Large intestine (tissue), 12 donors: ENCODE results near the gene FHDC1. TPM values are rescaled to one million over a fixed set of nuclear protein-coding genes. Genes with fewer than 3 reads are reported as not detected.
"Not testable (repeated sequence)": the region's sequence is repeated elsewhere in the genome, so short reads cannot be mapped to it uniquely, and the experiment has no call there.

Experiments used
- DNase-seq, 2 donors: peaks; one replicate each; pipeline versions ENCODE4 v3.0.0 to v3.0.0-alpha.2; 2013
- H3K27ac ChIP-seq: one replicate; pipeline ENCODE4 v1.5.1; 2013; ENCODE audit warnings: low read length
- H3K27me3 ChIP-seq: 2 replicates; pipeline ENCODE4 v1.6.1; 2013; ENCODE audit warnings: low read length; ENCODE audit not compliant: control insufficient read depth, insufficient read depth
- H3K36me3 ChIP-seq: 2 replicates; pipeline ENCODE4 v1.6.1; 2013; ENCODE audit warnings: low read length; ENCODE audit not compliant: control insufficient read depth, insufficient read depth
- H3K4me1 ChIP-seq: one replicate; pipeline ENCODE4 v1.6.1; 2013; ENCODE audit warnings: low read length; ENCODE audit not compliant: control insufficient read depth, insufficient read depth
- H3K4me3 ChIP-seq: one replicate; pipeline ENCODE4 v1.5.1; 2013; ENCODE audit warnings: low read length
- H3K9me3 ChIP-seq: one replicate; pipeline ENCODE4 v1.6.1; 2013; ENCODE audit warnings: mild to moderate bottlenecking, low read depth, low read length, moderate library complexity; ENCODE audit not compliant: control insufficient read depth
- whole genome bisulfite sequencing: methylation state at CpG from one replicate; pipeline ENCODE4 v1.1.5; 2013; ENCODE audit warnings: low lambda C conversion rate; ENCODE audit not compliant: insufficient coverage; 5-methylcytosine and 5-hydroxymethylcytosine counted together
- long read RNA-seq, 11 donors: transcript quantifications; one replicate each; lab custom pipeline, GENCODE V29; 2026
- polyA plus RNA-seq: library from polyadenylated mRNA; unstranded; fragments of 120-200 nt; gene quantifications from one replicate; pipeline ENCODE4 v1.2.1, GENCODE V29; 2013

FHDC1 gene
- 10.7 TPM for polyA plus RNA-seq
- long read RNA-seq, donor 1, full-length matches to known transcripts: 1 of 1 reads
- long read RNA-seq, donor 1, partial matches to known transcripts: 0 of 1 reads
- long read RNA-seq, donor 1, other reads (novel, unspliced or antisense): 0 of 1 reads
- long read RNA-seq, donor 2, full-length matches to known transcripts: 3 of 3 reads
- long read RNA-seq, donor 2, partial matches to known transcripts: 0 of 3 reads
- long read RNA-seq, donor 2, other reads (novel, unspliced or antisense): 0 of 3 reads
- long read RNA-seq, donor 3, full-length matches to known transcripts: 1 of 9 reads
- long read RNA-seq, donor 3, partial matches to known transcripts: 8 of 9 reads
- long read RNA-seq, donor 3, other reads (novel, unspliced or antisense): 0 of 9 reads
- long read RNA-seq, donor 4: 0 reads
- long read RNA-seq, donor 5: 0 reads
- long read RNA-seq, donor 6, full-length matches to known transcripts: 2 of 2 reads
- long read RNA-seq, donor 6, partial matches to known transcripts: 0 of 2 reads
- long read RNA-seq, donor 6, other reads (novel, unspliced or antisense): 0 of 2 reads
- long read RNA-seq, donor 7: 0 reads
- long read RNA-seq, donor 8, full-length matches to known transcripts: 3 of 3 reads
- long read RNA-seq, donor 8, partial matches to known transcripts: 0 of 3 reads
- long read RNA-seq, donor 8, other reads (novel, unspliced or antisense): 0 of 3 reads
- long read RNA-seq, donor 9: 0 reads
- long read RNA-seq, donor 10, full-length matches to known transcripts: 3 of 8 reads
- long read RNA-seq, donor 10, partial matches to known transcripts: 5 of 8 reads
- long read RNA-seq, donor 10, other reads (novel, unspliced or antisense): 0 of 8 reads
- long read RNA-seq, donor 11: 0 reads

- WGBS: no CpG with 5 or more reads among the region's 75 CpGs
- peak; percentile 89 to 93 for DNase-seq
- Histone ChIP-seq H3K9me3 (no peaks in the 10 kb centered on the region), H3K4me3 (peak within 1 kb of the TSS; percentile 95), H3K4me1 (peaks cover 14% of the 10 kb centered on the region), H3K27ac (peak within 1 kb of the TSS; percentile 96), H3K36me3 (no peaks in the 10 kb centered on the region), H3K27me3 (no peaks in the 10 kb centered on the region)
Observed at GRCh38 chr4:152935631-152936445, at the start of gene FHDC1. Gene FHDC1 (plus strand): TSS chr4:152936323. CDS start chr4:152943058, 6,735 bp downstream.

GRCh38 chr4:152887981-152888380, 48.1 kb upstream of the FHDC1 start:
- 100% methylated on average over 2 of the region's 6 CpGs for WGBS
- Histone ChIP-seq H3K27ac (no peak overlapping the region), H3K36me3 (peaks cover 12% of the 10 kb centered on the region), H3K4me1 (peaks cover 7% of the 10 kb centered on the region), H3K9me3 (no peaks in the 10 kb centered on the region), H3K4me3 (no peak overlapping the region), H3K27me3 (no peaks in the 10 kb centered on the region)
- DNase-seq: no peak

- H3K27ac ChIP-seq: peak overlapping the region; percentile 72
- H3K4me1 ChIP-seq: peaks cover 7% of the 10 kb centered on the region
- H3K4me3 ChIP-seq: no peak overlapping the region
- H3K36me3 ChIP-seq: peaks cover 10% of the 10 kb centered on the region
- no peaks in the 10 kb centered on the region for H3K9me3 ChIP-seq
- no peaks in the 10 kb centered on the region for H3K27me3 ChIP-seq
- 33% methylated on average over 1 of the region's 2 CpGs for WGBS
- DNase-seq: peak; percentile 66 to 87
Observed at GRCh38 chr4:152892974-152893373, 43.1 kb upstream of the FHDC1 start.

GRCh38 chr4:152894673-152895072, 41.5 kb upstream of the FHDC1 start:
- Histone ChIP-seq H3K9me3 (no peaks in the 10 kb centered on the region), H3K27ac (no peak overlapping the region), H3K27me3 (no peaks in the 10 kb centered on the region), H3K4me3 (no peak overlapping the region), H3K36me3 (peaks cover 5% of the 10 kb centered on the region), H3K4me1 (peaks cover 7% of the 10 kb centered on the region)
- no peak for DNase-seq
- WGBS: no CpG with 5 or more reads among the region's 1 CpG

- no peak for DNase-seq
- no peaks in the 10 kb centered on the region for H3K27me3 ChIP-seq
- no peak overlapping the region for H3K27ac ChIP-seq
- H3K4me3 ChIP-seq: no peak overlapping the region
- H3K36me3 ChIP-seq: peaks cover 3% of the 10 kb centered on the region
- WGBS: 83% methylated on average over 1 of the region's 1 CpG
- no peaks in the 10 kb centered on the region for H3K9me3 ChIP-seq
- peaks cover 7% of the 10 kb centered on the region for H3K4me1 ChIP-seq
Observed at GRCh38 chr4:152896811-152897210, 39.3 kb upstream of the FHDC1 start.

- not testable (repeated sequence) for H3K27ac ChIP-seq, DNase-seq, H3K36me3 ChIP-seq, H3K4me1 ChIP-seq, H3K27me3 ChIP-seq, H3K4me3 ChIP-seq, H3K9me3 ChIP-seq
- 97% methylated on average over 5 of the region's 6 CpGs for WGBS
Observed at GRCh38 chr4:152898133-152898532, 38.0 kb upstream of the FHDC1 start.

GRCh38 chr4:152898606-152899005, 37.5 kb upstream of the FHDC1 start:
- no peaks in the 10 kb centered on the region for H3K27me3 ChIP-seq
- H3K4me3 ChIP-seq: no peak overlapping the region
- H3K36me3 ChIP-seq: peaks cover 4% of the 10 kb centered on the region
- no peak overlapping the region for H3K27ac ChIP-seq
- no peak for DNase-seq
- no peaks in the 10 kb centered on the region for H3K9me3 ChIP-seq
- H3K4me1 ChIP-seq: no peaks in the 10 kb centered on the region

GRCh38 chr4:152900395-152900794, 35.7 kb upstream of the FHDC1 start:
- Histone ChIP-seq H3K27me3 (no peaks in the 10 kb centered on the region), H3K4me1 (no peaks in the 10 kb centered on the region), H3K36me3 (peaks cover 8% of the 10 kb centered on the region), H3K4me3 (no peak overlapping the region), H3K27ac (no peak overlapping the region), H3K9me3 (no peaks in the 10 kb centered on the region)
- no peak for DNase-seq

GRCh38 chr4:152901205-152901604, 34.9 kb upstream of the FHDC1 start:
- 67% methylated on average over 1 of the region's 3 CpGs for WGBS
- Histone ChIP-seq H3K27ac (no peak overlapping the region), H3K36me3 (peaks cover 8% of the 10 kb centered on the region), H3K27me3 (no peaks in the 10 kb centered on the region), H3K4me3 (no peak overlapping the region), H3K4me1 (no peaks in the 10 kb centered on the region), H3K9me3 (no peaks in the 10 kb centered on the region)
- DNase-seq: peak in 1 of 2 donors; percentile 0

GRCh38 chr4:152903658-152904057, 32.5 kb upstream of the FHDC1 start:
- Histone ChIP-seq H3K4me3 (no peak overlapping the region), H3K9me3 (no peaks in the 10 kb centered on the region), H3K27ac (no peak overlapping the region), H3K27me3 (no peaks in the 10 kb centered on the region), H3K4me1 (no peaks in the 10 kb centered on the region), H3K36me3 (peaks cover 11% of the 10 kb centered on the region)
- DNase-seq: no peak
